ENCODE data around the gene SPINT2. TPM values are rescaled to one million over a fixed set of nuclear protein-coding genes. Genes with fewer than 3 reads are reported as not detected.

The SPINT2 gene
- total and polyA plus RNA-seq, 2 of the 13 experiments (the other 11 are each of a cell fraction or from before 2014, with no cell fraction given): 0.31 to 0.77 TPM

DNA sequence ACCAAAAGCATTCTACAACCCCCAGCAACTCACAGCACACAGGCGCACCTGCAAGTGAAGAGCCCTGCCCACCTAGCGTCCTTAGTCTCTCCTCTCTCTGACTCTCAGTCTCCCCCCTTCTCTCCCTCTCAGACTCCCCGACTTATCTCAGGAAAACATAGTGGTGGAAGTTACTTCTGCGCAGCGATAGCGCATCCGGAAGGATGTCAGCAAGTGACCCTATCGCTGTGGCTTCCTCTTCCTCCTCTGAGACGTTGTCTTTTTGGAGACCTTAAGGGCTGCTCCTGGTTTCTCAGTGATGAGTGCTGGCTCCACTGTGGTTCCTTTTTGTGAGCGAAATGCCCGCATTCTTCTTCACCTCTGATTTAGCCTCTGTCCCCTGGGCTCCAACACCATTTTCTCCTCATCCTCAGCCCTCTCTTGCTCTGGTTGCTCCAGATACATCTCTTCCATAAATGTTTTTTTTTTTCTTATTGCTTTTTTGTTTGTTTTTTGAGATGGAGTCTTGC lies 52.8 kb downstream of the SPINT2 start:
- POLR2A ChIA-PET: no interaction called here
- H3K27ac ChIP-seq (ENCODE audit: extremely low read length, insufficient read depth, low read length): no peak overlapping the region

GRCh38 chr19:38318660-38319059 lies 54.3 kb downstream of the SPINT2 start:
- WGBS (ENCODE audit: low lambda C conversion rate): 70% methylated on average over 6 of the region's 6 CpGs
- no peak for FAIRE-seq
- BruUV-seq (replicated peaks): no TSS peak
- peaks cover 8 to 49% of the 10 kb centered on the region in 2 experiments; a peak in 4 of 5 replicates for H3K27me3 ChIP-seq (ENCODE audit: control insufficient read depth in 1 of 2, insufficient read depth in 2 of 2, low read length in 2 of 2)
- no peak overlapping the region for H2AFZ ChIP-seq (ENCODE audit: low read length)
- POLR2A ChIA-PET: no interaction called here
- H3K9me3 ChIP-seq (ENCODE audit: low read length): no peaks in the 10 kb centered on the region
- no peak overlapping the region for H3K27ac ChIP-seq (ENCODE audit: extremely low read length, insufficient read depth, low read length)
- H3K36me3 ChIP-seq (replicated peaks in 1 of 2; ENCODE audit: control insufficient read depth in 1 of 2, insufficient read depth in 2 of 2, low read length in 2 of 2): no peaks in the 10 kb centered on the region
- H3K4me2 ChIP-seq (ENCODE audit: low read depth, low read length): no peak overlapping the region
- no peak for DNase-seq (ENCODE audit: low spot score)
- no peak overlapping the region for H3K9ac ChIP-seq (ENCODE audit: insufficient read depth, low read depth, low read length)
- H3K4me1 ChIP-seq (ENCODE audit: insufficient read depth, low read length): peaks cover 27% of the 10 kb centered on the region
- H4K20me1 ChIP-seq (ENCODE audit: insufficient read depth, low read length): no peaks in the 10 kb centered on the region
- intact Hi-C loops (cut with micrococcal nuclease; ENCODE audit: unreplicated experiment): no loop called here
- in situ Hi-C loops (cut with HindIII; ENCODE audit: extremely low pct_ligation_motif_present, low pct_unique_long_range_greater_than_20kb): no loop called here
- TF ChIP-seq ZNF281 (CRISPR knock-in tag; IDR thresholded peaks at IDR 0.05; ENCODE audit: borderline replicate concordance) (no peak), ZFP90 (CRISPR knock-in tag; IDR thresholded peaks at IDR 0.05; ENCODE audit: borderline replicate concordance) (no peak), HNRNPK (IDR thresholded peaks at IDR 0.05; ENCODE audit: low read depth, low read length, poor library complexity, severe bottlenecking) (no peak)
- H3K4me3 ChIP-seq (replicated peaks in 1 of 3; ENCODE audit: insufficient read depth in 1 of 3, low read depth in 2 of 3, low read length in 3 of 3): no peak overlapping the region
- CTCF ChIA-PET (ENCODE audit: low intra/inter-chr PET ratio, low total read pairs): no interaction called here
- no peak for ATAC-seq
- peaks cover 4% of the 10 kb centered on the region for H3K79me2 ChIP-seq (ENCODE audit: insufficient read depth, low read length)

More for the DNA sequence above, 52.8 kb downstream of the SPINT2 start:
- DNase-seq (ENCODE audit: low spot score) (no peak), ATAC-seq (no peak), FAIRE-seq (no peak)
- Histone ChIP-seq H3K9ac (ENCODE audit: insufficient read depth, low read depth, low read length) (no peak overlapping the region), H3K9me3 (ENCODE audit: low read length) (no peaks in the 10 kb centered on the region), H2AFZ (ENCODE audit: low read length) (no peak overlapping the region), H3K4me3 (replicated peaks in 1 of 3; ENCODE audit: insufficient read depth in 1 of 3, low read depth in 2 of 3, low read length in 3 of 3) (no peak overlapping the region), H3K36me3 (replicated peaks in 1 of 2; ENCODE audit: control insufficient read depth in 1 of 2, insufficient read depth in 2 of 2, low read length in 2 of 2) (no peaks in the 10 kb centered on the region), H3K27me3 (ENCODE audit: control insufficient read depth in 1 of 2, insufficient read depth in 2 of 2, low read length in 2 of 2) (peaks cover 8 to 42% of the 10 kb centered on the region in 2 experiments), H3K4me2 (ENCODE audit: low read depth, low read length) (no peak overlapping the region), H3K79me2 (ENCODE audit: insufficient read depth, low read length) (peaks cover 4% of the 10 kb centered on the region), H3K4me1 (ENCODE audit: insufficient read depth, low read length) (peaks cover 27% of the 10 kb centered on the region), H4K20me1 (ENCODE audit: insufficient read depth, low read length) (no peaks in the 10 kb centered on the region)
- TF ChIP-seq SPEN (CRISPR knock-in tag; IDR thresholded peaks at IDR 0.05; ENCODE audit: low read depth): no peak
- in situ Hi-C loops (cut with HindIII; ENCODE audit: extremely low pct_ligation_motif_present, low pct_unique_long_range_greater_than_20kb): no loop called here
- BruUV-seq (replicated peaks): no TSS peak
- intact Hi-C loops (cut with micrococcal nuclease; ENCODE audit: unreplicated experiment): no loop called here
- WGBS (ENCODE audit: low lambda C conversion rate): 79% methylated on average over 11 of the region's 11 CpGs
- CTCF ChIA-PET (ENCODE audit: low intra/inter-chr PET ratio, low total read pairs): no interaction called here
